ENCODE results near the gene BARX2.

The BARX2 gene

DNA sequence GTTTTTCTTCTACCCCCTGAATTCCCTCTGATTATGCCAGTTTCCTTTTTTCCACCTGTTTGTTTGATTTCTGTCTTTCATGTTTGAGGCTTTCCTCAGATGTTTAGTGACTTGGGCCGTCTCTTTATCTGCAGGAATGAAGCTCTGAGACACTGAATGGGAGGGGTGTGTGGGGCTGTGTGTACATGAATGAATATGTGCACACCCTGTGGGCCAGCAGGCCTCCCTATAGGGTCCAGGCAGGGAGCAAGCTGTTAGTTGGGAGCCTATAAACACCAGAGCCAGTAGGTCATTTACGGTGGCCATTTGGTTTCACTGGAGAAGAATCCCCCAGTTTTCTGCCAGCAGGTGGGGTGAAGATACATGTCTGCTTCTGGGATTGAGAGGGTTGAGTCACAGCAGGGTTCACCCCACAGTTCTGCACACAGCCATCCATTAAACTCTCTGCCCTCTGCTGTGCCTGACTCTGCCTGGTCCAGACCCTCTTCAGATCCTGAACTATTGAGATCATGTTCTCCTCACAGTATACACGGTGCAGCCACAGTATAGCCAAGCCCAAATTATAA lies 34.8 kb downstream of the BARX2 start:
- Histone ChIP-seq H4K12ac (ENCODE audit: low read depth, low read length) (no peak overlapping the region), H3K79me2 (ENCODE audit: control insufficient read depth, insufficient read depth, low read length, poor library complexity) (no peaks in the 10 kb centered on the region), H3K9ac (ENCODE audit: low read length) (no peak overlapping the region), H4K8ac (ENCODE audit: low read depth, low read length) (no peak overlapping the region), H3K4me2 (ENCODE audit: low read length) (no peak overlapping the region), H3K23ac (ENCODE audit: low read length) (no peak overlapping the region), H3K4ac (ENCODE audit: low read depth, low read length) (no peak overlapping the region), H2BK5ac (ENCODE audit: low read depth, low read length, poor library complexity) (no peak overlapping the region), H2BK120ac (ENCODE audit: insufficient read depth, low read length, poor library complexity) (no peak overlapping the region), H3K79me1 (ENCODE audit: low read length) (no peaks in the 10 kb centered on the region), H3K9me3 (ENCODE audit: insufficient read depth, low read depth, low read length) (no peaks in the 10 kb centered on the region), H3K14ac (ENCODE audit: low read length) (no peak overlapping the region), H3K27me3 (ENCODE audit: insufficient read depth, low read length) (no peaks in the 10 kb centered on the region), H2AK5ac (ENCODE audit: low read length) (no peak overlapping the region), H2BK12ac (ENCODE audit: low read length) (no peak overlapping the region), H3K27ac (ENCODE audit: low read depth, low read length) (no peak overlapping the region), H3K36me3 (ENCODE audit: control insufficient read depth in 1 of 2, insufficient read depth in 2 of 2, low read length in 2 of 2) (no peaks in the 10 kb centered on the region), H4K91ac (ENCODE audit: low read depth, low read length) (no peak overlapping the region), H3K4me1 (ENCODE audit: control insufficient read depth in 1 of 2, insufficient read depth in 2 of 2, low read length in 2 of 2) (no peaks in the 10 kb centered on the region), H3K18ac (ENCODE audit: low read length) (no peak overlapping the region), H3K4me3 (ENCODE audit: low read depth, low read length) (no peak overlapping the region), H2AFZ (ENCODE audit: insufficient read depth, low read length, poor library complexity) (no peak overlapping the region)
- no peak for DNase-seq
- no CpG with 5 or more reads among the region's 3 CpGs for WGBS (ENCODE audit: extremely low coverage, insufficient coverage, insufficient read length)

DNA sequence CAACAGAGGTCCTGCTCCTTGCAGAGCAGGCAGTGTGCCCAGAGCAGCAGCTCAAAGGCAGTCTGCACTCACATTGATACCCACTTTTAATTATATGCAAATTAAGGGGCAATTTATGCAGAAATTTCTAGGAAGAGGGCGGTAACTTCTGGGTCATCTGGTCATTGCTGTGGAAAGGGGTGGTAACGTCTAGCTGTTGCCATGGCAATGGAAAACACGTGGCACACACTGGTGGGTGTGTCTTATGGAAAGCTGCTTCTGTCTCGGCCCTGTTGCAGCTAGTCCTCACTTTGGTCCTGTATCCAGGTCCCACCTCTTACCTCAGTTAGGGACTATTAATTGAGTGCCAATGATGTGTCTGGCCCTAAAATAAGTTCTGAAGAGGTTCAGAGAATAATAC lies 36.8 kb downstream of the BARX2 start:
- H2BK12ac ChIP-seq (ENCODE audit: low read length), result no peak overlapping the region
- no peak overlapping the region for H2BK5ac ChIP-seq (ENCODE audit: low read depth, low read length, poor library complexity)
- H3K18ac ChIP-seq (ENCODE audit: low read length), result no peak overlapping the region

DNA sequence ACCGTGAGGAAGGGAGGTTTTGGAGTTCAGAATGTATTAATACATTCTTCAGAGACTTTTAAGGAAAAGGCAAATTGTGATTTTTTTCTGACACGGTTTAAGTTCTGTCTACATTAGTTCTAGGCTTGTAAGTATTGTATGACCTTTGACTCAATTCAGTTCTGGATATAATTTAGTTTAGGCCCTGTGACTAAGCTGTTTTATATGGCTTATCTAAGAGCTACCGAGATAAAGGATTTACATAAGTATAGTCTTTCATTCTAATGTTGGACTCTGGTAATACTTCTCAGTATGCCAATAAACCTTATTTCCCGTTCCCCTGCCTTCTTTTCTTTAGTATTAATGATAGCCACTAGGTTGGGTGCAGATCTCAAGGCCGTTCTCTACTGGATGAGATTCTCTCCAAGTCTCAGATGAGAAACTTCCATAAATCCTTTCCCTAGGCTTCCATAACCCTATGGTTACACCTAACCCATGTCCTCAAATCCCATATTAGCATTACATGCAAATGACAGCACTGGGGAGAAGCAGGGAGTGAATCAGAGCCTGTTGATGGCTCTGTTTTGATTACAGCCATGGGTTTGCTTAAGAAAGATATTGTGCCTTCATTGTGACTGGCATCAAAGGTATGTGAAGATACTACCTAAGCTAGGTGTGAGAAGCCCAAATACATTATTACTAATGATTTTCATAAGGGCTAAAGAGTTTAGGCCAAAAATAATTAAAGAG lies 38.7 kb downstream of the BARX2 start:
- H3K4ac ChIP-seq (ENCODE audit: low read depth, low read length), result no peak overlapping the region
- no peak overlapping the region for H2AFZ ChIP-seq (ENCODE audit: insufficient read depth, low read length, poor library complexity)
- no peak overlapping the region for H3K27ac ChIP-seq (ENCODE audit: low read depth, low read length)
- H2BK12ac ChIP-seq (ENCODE audit: low read length), result no peak overlapping the region
- no peaks in the 10 kb centered on the region for H3K27me3 ChIP-seq (ENCODE audit: insufficient read depth, low read length)
- H3K79me1 ChIP-seq (ENCODE audit: low read length), result no peaks in the 10 kb centered on the region
- H4K91ac ChIP-seq (ENCODE audit: low read depth, low read length), result no peak overlapping the region
- H3K9ac ChIP-seq (ENCODE audit: low read length), result no peak overlapping the region
- no peak overlapping the region for H4K12ac ChIP-seq (ENCODE audit: low read depth, low read length)
- no peaks in the 10 kb centered on the region for H3K79me2 ChIP-seq (ENCODE audit: control insufficient read depth, insufficient read depth, low read length, poor library complexity)
- H2BK5ac ChIP-seq (ENCODE audit: low read depth, low read length, poor library complexity), result no peak overlapping the region
- H3K14ac ChIP-seq (ENCODE audit: low read length), result no peak overlapping the region
- no peak overlapping the region for H3K23ac ChIP-seq (ENCODE audit: low read length)
- no peak overlapping the region for H2BK120ac ChIP-seq (ENCODE audit: insufficient read depth, low read length, poor library complexity)
- no peak overlapping the region for H4K8ac ChIP-seq (ENCODE audit: low read depth, low read length)
- no peak for DNase-seq
- H3K4me3 ChIP-seq (ENCODE audit: low read depth, low read length), result no peak overlapping the region
- H3K18ac ChIP-seq (ENCODE audit: low read length), result no peak overlapping the region
- H3K36me3 ChIP-seq (ENCODE audit: control insufficient read depth in 1 of 2, insufficient read depth in 2 of 2, low read length in 2 of 2), result no peaks in the 10 kb centered on the region
- no peaks in the 10 kb centered on the region for H3K9me3 ChIP-seq (ENCODE audit: insufficient read depth, low read depth, low read length)
- no peak overlapping the region for H2AK5ac ChIP-seq (ENCODE audit: low read length)
- H3K4me1 ChIP-seq (ENCODE audit: control insufficient read depth in 1 of 2, insufficient read depth in 2 of 2, low read length in 2 of 2), result peaks cover 0 to 3% of the 10 kb centered on the region in 2 experiments
- no CpG with 5 or more reads among the region's 5 CpGs for WGBS (ENCODE audit: extremely low coverage, insufficient coverage, insufficient read length)
- no peak overlapping the region for H3K4me2 ChIP-seq (ENCODE audit: low read length)

More for the DNA sequence above, 36.8 kb downstream of the BARX2 start:
- Histone ChIP-seq H3K4me3 (ENCODE audit: low read depth, low read length) (no peak overlapping the region), H3K4ac (ENCODE audit: low read depth, low read length) (no peak overlapping the region), H2AFZ (ENCODE audit: insufficient read depth, low read length, poor library complexity) (no peak overlapping the region), H2BK120ac (ENCODE audit: insufficient read depth, low read length, poor library complexity) (no peak overlapping the region), H4K91ac (ENCODE audit: low read depth, low read length) (no peak overlapping the region), H2AK5ac (ENCODE audit: low read length) (no peak overlapping the region), H3K79me1 (ENCODE audit: low read length) (no peaks in the 10 kb centered on the region), H4K8ac (ENCODE audit: low read depth, low read length) (no peak overlapping the region), H3K27me3 (ENCODE audit: insufficient read depth, low read length) (no peaks in the 10 kb centered on the region), H3K4me1 (ENCODE audit: control insufficient read depth in 1 of 2, insufficient read depth in 2 of 2, low read length in 2 of 2) (peaks cover 0 to 3% of the 10 kb centered on the region in 2 experiments), H3K79me2 (ENCODE audit: control insufficient read depth, insufficient read depth, low read length, poor library complexity) (no peaks in the 10 kb centered on the region), H4K12ac (ENCODE audit: low read depth, low read length) (no peak overlapping the region), H3K9me3 (ENCODE audit: insufficient read depth, low read depth, low read length) (no peaks in the 10 kb centered on the region), H3K36me3 (ENCODE audit: control insufficient read depth in 1 of 2, insufficient read depth in 2 of 2, low read length in 2 of 2) (no peaks in the 10 kb centered on the region), H3K9ac (ENCODE audit: low read length) (no peak overlapping the region), H3K4me2 (ENCODE audit: low read length) (no peak overlapping the region), H3K23ac (ENCODE audit: low read length) (no peak overlapping the region), H3K27ac (ENCODE audit: low read depth, low read length) (no peak overlapping the region), H3K14ac (ENCODE audit: low read length) (no peak overlapping the region)
- no peak for DNase-seq
- no CpG with 5 or more reads among the region's 4 CpGs for WGBS (ENCODE audit: extremely low coverage, insufficient coverage, insufficient read length)

DNA sequence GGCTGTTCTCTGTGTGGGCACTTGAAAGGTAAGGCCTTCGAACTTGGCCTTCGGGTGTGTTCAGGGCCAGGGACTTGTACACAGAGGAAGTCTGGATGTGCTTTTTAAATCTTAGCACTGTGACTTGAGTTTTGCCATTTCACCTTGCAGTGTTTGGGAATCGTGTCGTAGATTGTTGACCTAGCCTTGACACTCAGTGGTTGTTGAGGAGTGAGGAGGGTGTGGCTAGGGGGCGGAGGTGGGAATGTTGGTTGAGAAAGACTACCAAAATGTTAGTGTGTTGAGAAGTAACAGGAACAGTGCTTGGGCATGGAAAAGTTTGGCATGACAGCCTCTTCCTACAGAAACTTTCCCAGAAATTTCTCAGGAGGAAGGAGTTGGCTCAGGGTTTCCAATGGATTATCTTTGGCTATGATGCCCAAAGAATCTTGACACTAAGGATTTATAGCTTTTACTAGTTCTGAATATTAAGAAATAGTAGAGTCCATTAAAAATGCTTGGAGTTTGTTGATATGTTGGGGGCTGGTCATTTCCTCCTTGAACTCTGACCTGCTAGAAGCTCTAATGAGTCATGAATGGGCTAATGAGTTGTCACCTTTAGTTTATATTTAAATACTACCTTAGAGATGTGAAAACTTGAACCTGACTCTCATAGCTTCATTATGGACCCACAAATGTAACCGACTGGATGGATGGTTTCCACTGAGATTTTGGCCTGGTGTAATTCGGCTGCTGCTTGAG lies 40.6 kb downstream of the BARX2 start:
- no peak overlapping the region for H3K27ac ChIP-seq (ENCODE audit: low read depth, low read length)
- H3K79me2 ChIP-seq (ENCODE audit: control insufficient read depth, insufficient read depth, low read length, poor library complexity), result no peaks in the 10 kb centered on the region
- H2BK12ac ChIP-seq (ENCODE audit: low read length), result no peak overlapping the region
- H3K9me3 ChIP-seq (ENCODE audit: insufficient read depth, low read depth, low read length), result no peaks in the 10 kb centered on the region
- H4K12ac ChIP-seq (ENCODE audit: low read depth, low read length), result no peak overlapping the region
- H2AK5ac ChIP-seq (ENCODE audit: low read length), result no peak overlapping the region
- H3K14ac ChIP-seq (ENCODE audit: low read length), result no peak overlapping the region
- peaks cover 0 to 3% of the 10 kb centered on the region in 2 experiments for H3K4me1 ChIP-seq (ENCODE audit: control insufficient read depth in 1 of 2, insufficient read depth in 2 of 2, low read length in 2 of 2)
- no peak overlapping the region for H2BK5ac ChIP-seq (ENCODE audit: low read depth, low read length, poor library complexity)
- H3K18ac ChIP-seq (ENCODE audit: low read length), result no peak overlapping the region
- H3K4me3 ChIP-seq (ENCODE audit: low read depth, low read length), result no peak overlapping the region
- H3K4me2 ChIP-seq (ENCODE audit: low read length), result no peak overlapping the region
- no peaks in the 10 kb centered on the region for H3K79me1 ChIP-seq (ENCODE audit: low read length)
- WGBS (ENCODE audit: extremely low coverage, insufficient coverage, insufficient read length), result no CpG with 5 or more reads among the region's 7 CpGs
- no peak overlapping the region for H3K23ac ChIP-seq (ENCODE audit: low read length)
- DNase-seq, result no peak
- no peak overlapping the region for H3K9ac ChIP-seq (ENCODE audit: low read length)
- H2BK120ac ChIP-seq (ENCODE audit: insufficient read depth, low read length, poor library complexity), result no peak overlapping the region
- no peaks in the 10 kb centered on the region for H3K36me3 ChIP-seq (ENCODE audit: control insufficient read depth in 1 of 2, insufficient read depth in 2 of 2, low read length in 2 of 2)
- no peaks in the 10 kb centered on the region for H3K27me3 ChIP-seq (ENCODE audit: insufficient read depth, low read length)
- no peak overlapping the region for H4K91ac ChIP-seq (ENCODE audit: low read depth, low read length)
- no peak overlapping the region for H4K8ac ChIP-seq (ENCODE audit: low read depth, low read length)
- no peak overlapping the region for H2AFZ ChIP-seq (ENCODE audit: insufficient read depth, low read length, poor library complexity)
- no peak overlapping the region for H3K4ac ChIP-seq (ENCODE audit: low read depth, low read length)
